HEK293T (cell line): Measurements from ENCODE around the gene SEZ6.

ENCODE experiments used
- CTCF ChIA-PET: fragments of 350-600 bp; formaldehyde crosslinking; extraction: SDS; loops from one replicate; lab custom pipeline; 2021; ENCODE audit warnings: antibody characterized with exemption, inconsistent platforms; lab: Yijun Ruan, JAX
- POLR2A ChIA-PET: fragments of 350-600 bp; formaldehyde crosslinking; extraction: SDS; loops from one replicate; lab custom pipeline; 2020; ENCODE audit warnings: antibody characterized with exemption, inconsistent platforms; lab: Yijun Ruan, JAX
- DNase-seq: peaks from one replicate; pipeline ENCODE4 v3.0.0; 2012; ENCODE audit warnings: mixed read lengths; ENCODE audit errors: extremely low spot score
- ARNT ChIP-seq: fragments of 450-650 bp; IDR thresholded peaks from 2 replicates; pipeline ENCODE4 v1.6.1; 2017; ENCODE audit warnings: mild to moderate bottlenecking
- BHLHE40 ChIP-seq: fragments of 450-650 bp; IDR thresholded peaks from 2 replicates; pipeline ENCODE4 v1.6.1; 2016; ENCODE audit warnings: mild to moderate bottlenecking, moderate library complexity, borderline replicate concordance
- CTBP1 ChIP-seq: fragments of 450-650 bp; IDR thresholded peaks from 2 replicates; pipeline ENCODE4 v1.6.1; 2016; ENCODE audit warnings: borderline replicate concordance
- ELF4 ChIP-seq: fragments of 450-650 bp; IDR thresholded peaks from 2 replicates; pipeline ENCODE4 v1.6.1; 2017; ENCODE audit warnings: antibody characterized with exemption
- FOXA1 ChIP-seq: fragments of 450-650 bp; IDR thresholded peaks from 2 replicates; pipeline ENCODE4 v1.6.1; 2016; ENCODE audit warnings: mild to moderate bottlenecking
- FOXK2 ChIP-seq: fragments of 450-650 bp; IDR thresholded peaks from 2 replicates; pipeline ENCODE4 v1.6.1; 2016; ENCODE audit warnings: mild to moderate bottlenecking
- FOXM1 ChIP-seq: fragments of 450-650 bp; IDR thresholded peaks from 2 replicates; pipeline ENCODE4 v1.6.1; 2017; ENCODE audit warnings: mild to moderate bottlenecking, borderline replicate concordance
- HDGF ChIP-seq: fragments of 450-650 bp; IDR thresholded peaks from 2 replicates; pipeline ENCODE4 v1.6.1; 2017; ENCODE audit warnings: antibody characterized with exemption, borderline replicate concordance
- L3MBTL2 ChIP-seq: fragments of 450-650 bp; conservative IDR thresholded peaks from 2 replicates; pipeline ENCODE4 v1.6.1; 2016; ENCODE audit warnings: mild to moderate bottlenecking
- LEF1 ChIP-seq: fragments of 450-650 bp; IDR thresholded peaks from 2 replicates; pipeline ENCODE4 v1.6.1; 2017; ENCODE audit warnings: mild to moderate bottlenecking, borderline replicate concordance
- NFRKB ChIP-seq: fragments of 450-650 bp; IDR thresholded peaks from 2 replicates; pipeline ENCODE4 v1.6.1; 2016; ENCODE audit warnings: mild to moderate bottlenecking, moderate library complexity
- PKNOX1 ChIP-seq: fragments of 450-650 bp; IDR thresholded peaks from 2 replicates; pipeline ENCODE4 v1.6.1; 2016
- SP1 ChIP-seq: fragments of 450-650 bp; IDR thresholded peaks from 2 replicates; pipeline ENCODE4 v1.6.1; 2017
- SUZ12 ChIP-seq: fragments of 450-650 bp; IDR thresholded peaks from 2 replicates; pipeline ENCODE4 v1.6.1; 2016; ENCODE audit warnings: mild to moderate bottlenecking
- TARDBP ChIP-seq: fragments of 450-650 bp; IDR thresholded peaks from 2 replicates; pipeline ENCODE4 v1.6.1; 2016
- ZNF384 ChIP-seq: fragments of 450-650 bp; IDR thresholded peaks from 2 replicates; pipeline ENCODE4 v1.6.1; 2016

Gene SEZ6

GRCh38 chr17:29032013-29032856 lies 26.4 kb upstream of the SEZ6 start:
- TF ChIP-seq L3MBTL2: no peak
- no peak for TF ChIP-seq NFRKB
- no peak for TF ChIP-seq CTBP1
- no peak for TF ChIP-seq ZNF384
- TF ChIP-seq BHLHE40: no peak
- TF ChIP-seq FOXM1: no peak
- TF ChIP-seq PKNOX1: no peak
- TF ChIP-seq LEF1: no peak
- TF ChIP-seq ELF4: no peak
- TF ChIP-seq HDGF: no peak
- no peak for TF ChIP-seq TARDBP
- no peak for TF ChIP-seq FOXK2
- no peak for TF ChIP-seq SP1
- no peak for TF ChIP-seq FOXA1
- no peak for DNase-seq
- ChIA-PET POLR2A (interaction anchor here (1.2 kb wide), 1 partner anchor 15 kb away, joined by 4 read pairs; no protein-coding TSS in a partner anchor), CTCF (no interaction called here)

DNA sequence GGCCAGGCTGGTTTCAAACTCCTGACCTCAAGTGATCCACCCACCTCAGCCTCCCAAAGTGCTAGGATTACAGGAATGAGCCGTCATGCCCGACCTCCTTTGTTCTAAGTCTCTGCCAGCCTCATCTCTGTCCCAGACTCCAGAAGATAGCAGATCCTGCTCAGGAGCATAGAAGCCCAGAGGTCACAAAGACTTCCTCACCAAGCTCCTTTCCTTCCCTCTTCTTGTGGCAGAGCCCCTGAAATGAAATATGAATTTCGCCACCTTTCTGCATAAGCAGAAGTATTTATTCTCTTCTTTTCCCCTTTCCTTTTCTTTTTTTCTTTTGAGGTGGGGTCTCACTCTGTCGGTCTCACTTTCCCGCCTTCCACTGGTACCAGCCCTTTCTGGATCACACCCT lies 25.7 kb upstream of the SEZ6 start:
- CTCF ChIA-PET: no interaction called here
- POLR2A ChIA-PET: interaction anchor here (1.2 kb wide), 1 partner anchor 15 kb away, joined by 4 read pairs; no protein-coding TSS in a partner anchor
- DNase-seq: no peak
- no peak for TF ChIP-seq CTBP1
- TF ChIP-seq BHLHE40: no peak
- no peak for TF ChIP-seq SP1
- TF ChIP-seq L3MBTL2: no peak
- TF ChIP-seq FOXK2: no peak
- no peak for TF ChIP-seq LEF1
- TF ChIP-seq PKNOX1: no peak
- no peak for TF ChIP-seq ELF4
- no peak for TF ChIP-seq ARNT
- no peak for TF ChIP-seq FOXM1
- TF ChIP-seq SUZ12: no peak
- no peak for TF ChIP-seq HDGF
- no peak for TF ChIP-seq ZNF384
- no peak for TF ChIP-seq FOXA1
- no peak for TF ChIP-seq NFRKB
- no peak for TF ChIP-seq TARDBP

GRCh38 chr17:29024316-29024952 lies 18.6 kb upstream of the SEZ6 start:
- no peak for DNase-seq
- ChIA-PET CTCF (no interaction called here), POLR2A (no interaction called here)
- TF ChIP-seq ARNT (no peak), ELF4 (no peak), FOXK2 (no peak), BHLHE40 (no peak), FOXM1 (no peak), FOXA1 (no peak), LEF1 (no peak)

DNA sequence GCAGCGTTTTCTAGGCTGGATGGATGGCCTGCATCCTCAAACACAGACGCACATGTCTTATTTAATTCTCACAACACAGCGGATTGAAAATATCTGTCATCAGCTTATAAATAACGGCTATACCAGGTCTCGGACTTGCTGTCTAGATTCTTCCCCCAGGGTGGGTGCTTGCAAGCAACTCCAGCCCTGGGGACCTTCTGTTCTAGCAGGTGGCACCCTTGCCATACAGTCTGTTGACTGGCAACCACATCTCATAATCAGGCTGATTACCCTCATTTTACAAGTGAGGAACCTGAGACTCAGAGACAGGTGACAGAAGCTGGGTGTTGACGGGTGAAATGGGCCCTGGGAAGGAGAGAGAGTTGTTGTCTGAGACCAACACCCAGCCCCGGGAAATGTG lies 16.2 kb upstream of the SEZ6 start:
- ChIA-PET CTCF (interaction anchor here (0.6 kb wide), 1 partner anchor 90 kb away, joined by 3 read pairs; no protein-coding TSS in a partner anchor), POLR2A (no interaction called here)
- TF ChIP-seq L3MBTL2 (no peak), PKNOX1 (no peak), FOXK2 (no peak), SP1 (no peak), ARNT (no peak), TARDBP (no peak), SUZ12 (no peak), NFRKB (no peak), BHLHE40 (no peak), ELF4 (no peak), ZNF384 (no peak), HDGF (no peak)
- no peak for DNase-seq

GRCh38 chr17:29021226-29021625 lies 15.4 kb upstream of the SEZ6 start:
- TF ChIP-seq ARNT (no peak), FOXA1 (no peak)
- ChIA-PET CTCF (no interaction called here), POLR2A (no interaction called here)
- no peak for DNase-seq

DNA sequence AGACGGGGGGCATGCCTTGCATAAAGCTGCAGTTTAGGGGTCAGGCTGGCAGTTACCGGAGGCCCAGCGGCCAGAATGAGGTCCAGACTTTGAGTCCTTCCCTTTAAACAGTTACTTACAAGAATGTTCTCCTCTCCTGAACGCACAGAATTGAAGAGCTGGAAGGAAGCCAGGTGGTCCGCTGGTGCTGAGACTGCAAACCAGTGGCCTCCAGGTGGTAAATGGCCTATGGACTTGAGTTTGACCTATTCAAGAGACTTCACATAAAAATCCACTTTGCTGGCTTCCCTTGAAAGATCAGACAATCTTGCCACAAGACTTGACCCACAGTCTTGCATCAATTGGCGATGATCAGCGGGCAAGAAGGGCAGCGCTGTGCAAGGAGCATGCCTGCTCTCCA lies 14.7 kb upstream of the SEZ6 start:
- ChIA-PET POLR2A (no interaction called here), CTCF (no interaction called here)
- no peak for DNase-seq
- no peak for TF ChIP-seq NFRKB
- no peak for TF ChIP-seq TARDBP
- no peak for TF ChIP-seq FOXA1
- no peak for TF ChIP-seq FOXM1
- no peak for TF ChIP-seq L3MBTL2
- TF ChIP-seq SUZ12: no peak
- TF ChIP-seq ZNF384: no peak
- no peak for TF ChIP-seq CTBP1
- TF ChIP-seq PKNOX1: no peak
- no peak for TF ChIP-seq BHLHE40
- no peak for TF ChIP-seq ELF4
- no peak for TF ChIP-seq LEF1
- no peak for TF ChIP-seq SP1
- no peak for TF ChIP-seq HDGF
